Endothelial cell of umbilical vein (primary cell): ENCODE data around the gene SDF4. TPM values are rescaled to one million over a fixed set of nuclear protein-coding genes. Genes with fewer than 3 reads are reported as not detected.

Experiments
- BruUV-seq: library from RNA; stranded (reverse); fragments of 400-500 nt; replicated peaks from 2 replicates; lab custom pipeline; 2021; lab: Mats Ljungman, UMichigan
- CTCF ChIA-PET: fragments of 300-600, 350-600 bp; sonication (Branson Sonifier 250); formaldehyde crosslinking; loops from one replicate; lab custom pipeline; 2021; ENCODE audit warnings: antibody characterized with exemption, inconsistent platforms; lab: Charles Lee
- POLR2A ChIA-PET: fragments of 300-600, 350-600 bp; sonication (Branson Sonifier 250); formaldehyde crosslinking; loops from one replicate; lab custom pipeline; 2021; ENCODE audit warnings: antibody characterized with exemption, inconsistent platforms; lab: Charles Lee
- DNase-seq: peaks from one replicate; pipeline ENCODE4 v3.0.0-alpha.2; 2011; ENCODE audit warnings: low read depth, low spot score
- FAIRE-seq: peaks from 2 replicates; lab custom pipeline; 2011; peaks lifted over from hg19 to GRCh38; lab: Jason Lieb, UNC
- H2AFZ ChIP-seq: 2 replicates; pipeline ENCODE4 v1.6.0; 2012; ENCODE audit warnings: low read depth, low read length, control low read depth, inconsistent platforms
- H3K27ac ChIP-seq: 2 replicates; pipeline ENCODE4 v1.5.1; 2011; ENCODE audit warnings: low read depth, mild to moderate bottlenecking, control low read depth, low read length, moderate library complexity; ENCODE audit not compliant: insufficient read depth
- H3K27me3 ChIP-seq, 2 experiments: 2 replicates each; pipeline versions ENCODE4 v1.6.0 to v1.6.1; 2011; ENCODE audit warnings: low read length in 2 of 2, mixed read lengths in 1 of 2; ENCODE audit not compliant: control insufficient read depth in 2 of 2, insufficient read depth in 2 of 2
- H3K36me3 ChIP-seq, 2 experiments: 2 replicates in 1 of 2; 3 replicates in 1 of 2; pipeline ENCODE4 v1.5.1; 2011; ENCODE audit warnings: low read length in 2 of 2, mild to moderate bottlenecking in 1 of 2, moderate library complexity in 1 of 2; ENCODE audit not compliant: control insufficient read depth in 2 of 2, insufficient read depth in 2 of 2; ENCODE audit errors: extremely low read depth in 1 of 2
- H3K4me1 ChIP-seq: 3 replicates; pipeline ENCODE4 v1.5.1; 2011; ENCODE audit warnings: mild to moderate bottlenecking, low read length; ENCODE audit not compliant: control insufficient read depth, insufficient read depth; ENCODE audit errors: extremely low read depth
- H3K4me2 ChIP-seq: 2 replicates; pipeline ENCODE4 v1.6.1; 2011; ENCODE audit warnings: low read length, control low read depth, mixed read lengths; ENCODE audit not compliant: insufficient read depth
- H3K4me3 ChIP-seq, 3 experiments: fragments of 200-600 bp in 1 of 3; sonication (generic), shearing (Covaris generic) in 1 of 3; replicated peaks in 1 of 3; 2 replicates each; pipeline ENCODE4 v1.5.1; 2011 to 2016; ENCODE audit warnings: control low read depth in 3 of 3, low read length in 3 of 3, mild to moderate bottlenecking in 2 of 3, inconsistent platforms in 1 of 3, low read depth in 1 of 3, moderate library complexity in 1 of 3; ENCODE audit not compliant: insufficient read depth in 1 of 3
- H3K79me2 ChIP-seq: 2 replicates; pipeline ENCODE4 v1.6.0; 2012; ENCODE audit warnings: low read length, inconsistent platforms; ENCODE audit not compliant: control insufficient read depth, insufficient read depth
- H3K9ac ChIP-seq: replicated peaks from 2 replicates; pipeline ENCODE3; 2011; ENCODE audit warnings: low read length, control low read depth; ENCODE audit not compliant: insufficient read depth; ENCODE audit errors: extremely low read depth
- H3K9me1 ChIP-seq: replicated peaks from 3 replicates; pipeline ENCODE4 v1.6.0; 2011; ENCODE audit warnings: mild to moderate bottlenecking, low read length; ENCODE audit not compliant: control insufficient read depth, insufficient read depth; ENCODE audit errors: extremely low read depth
- H3K9me3 ChIP-seq: replicated peaks from 2 replicates; pipeline ENCODE4 v1.5.1; 2012; ENCODE audit warnings: low read length, inconsistent platforms; ENCODE audit not compliant: control insufficient read depth, insufficient read depth
- H4K20me1 ChIP-seq: replicated peaks from 2 replicates; pipeline ENCODE3; 2011; ENCODE audit warnings: mild to moderate bottlenecking, low read length; ENCODE audit not compliant: control insufficient read depth, insufficient read depth; ENCODE audit errors: extremely low read depth
- CTCF ChIP-seq, 2 donors: IDR thresholded peaks; 1 replicate in 1 of 2; 2 replicates in 1 of 2; pipeline ENCODE4 v1.5.1; 2011; ENCODE audit warnings: low read length in 2 of 2, mild to moderate bottlenecking in 2 of 2, moderate library complexity in 2 of 2, control low read depth in 1 of 2, inconsistent platforms in 1 of 2, low read depth in 1 of 2; ENCODE audit not compliant: insufficient read depth in 1 of 2; ENCODE audit errors: extremely low read depth in 1 of 2
- EZH2 ChIP-seq: IDR thresholded peaks from 2 replicates; pipeline ENCODE4 v1.6.1; 2012; ENCODE audit warnings: borderline replicate concordance, low read depth, mild to moderate bottlenecking, moderate library complexity, low read length, inconsistent platforms; ENCODE audit not compliant: severe bottlenecking
- FOS ChIP-seq: IDR thresholded peaks from 2 replicates; pipeline ENCODE4 v1.6.1; 2011; ENCODE audit warnings: mild to moderate bottlenecking, low read length, moderate library complexity, borderline replicate concordance; ENCODE audit not compliant: insufficient read depth
- GATA2 ChIP-seq: IDR thresholded peaks from 2 replicates; pipeline ENCODE4 v1.7.0; 2011; ENCODE audit warnings: low read depth, mild to moderate bottlenecking, moderate library complexity, mixed read lengths, low read length; ENCODE audit not compliant: insufficient read length, insufficient read depth
- JUN ChIP-seq: IDR thresholded peaks from 2 replicates; pipeline ENCODE4 v1.6.1; 2011; ENCODE audit warnings: borderline replicate concordance, low read depth; ENCODE audit not compliant: insufficient read length, insufficient read depth
- MAX ChIP-seq: IDR thresholded peaks from 2 replicates; pipeline ENCODE4 v1.6.1; 2011; ENCODE audit not compliant: insufficient read depth, insufficient read length
- MYC ChIP-seq: IDR thresholded peaks from one replicate; pipeline ENCODE4 v1.6.1; 2011; ENCODE audit warnings: mild to moderate bottlenecking, low read depth, low read length
- POLR2A ChIP-seq: IDR thresholded peaks from 2 replicates; pipeline ENCODE4 v1.6.1; 2012; ENCODE audit warnings: low read depth, mild to moderate bottlenecking, control low read depth, low read length
- POLR2AphosphoS5 ChIP-seq: IDR thresholded peaks from 2 replicates; pipeline ENCODE4 v1.6.1; 2012; ENCODE audit warnings: low read depth, mild to moderate bottlenecking, control low read depth, low read length, moderate library complexity; ENCODE audit not compliant: insufficient read depth
- dilution Hi-C: fragments of 300-500 bp; cut with MboI; formaldehyde crosslinking; loops from one replicate; pipeline ENCODE4 v1.15.0; 2019; ENCODE audit warnings: low sequenced_read_pairs; ENCODE audit not compliant: extremely low pct_ligation_motif_present
- intact Hi-C: fragments of 100-400 bp; cut with micrococcal nuclease; formaldehyde crosslinking; loops from one replicate; pipeline ENCODE4 v1.10.0; 2022
- polyA plus RNA-seq, 4 experiments: library from polyadenylated mRNA; depleted of rRNA in 3 of 4; stranded (reverse) in 3 of 4; unstranded in 1 of 4; fragments of >200 nt; gene quantifications; 2 replicates each; pipeline versions ENCODE4 v1.2.1 to v1.2.3, GENCODE V29; 2011 to 2012; ENCODE audit warnings: missing spikeins in 1 of 4
- total RNA-seq: library from RNA; stranded (reverse); gene quantifications from 2 replicates; pipeline ENCODE4 v1.2.3, GENCODE V29; 2021

The SDF4 gene
- total and polyA plus RNA-seq, 2 donors (not counting 3 experiments of a cell fraction or from before 2014, with no cell fraction given), result 175 to 185 TPM

GRCh38 chr1:1262758-1263157, 31.0 kb upstream of the SDF4 start:
- POLR2A ChIA-PET, result no interaction called here
- Histone ChIP-seq H3K36me3 (peaks cover 9 to 37% of the 10 kb centered on the region in 2 experiments), H3K4me3 (no peak overlapping the region), H3K4me2 (no peak overlapping the region), H3K9me3 (no peaks in the 10 kb centered on the region), H4K20me1 (no peaks in the 10 kb centered on the region), H3K4me1 (peaks cover 24% of the 10 kb centered on the region), H3K27ac (no peak overlapping the region), H2AFZ (no peak overlapping the region), H3K79me2 (peaks cover 28% of the 10 kb centered on the region), H3K27me3 (no peaks in the 10 kb centered on the region), H3K9me1 (no peaks in the 10 kb centered on the region), H3K9ac (no peak overlapping the region)
- dilution Hi-C loops, result no loop called here
- no TSS peak for BruUV-seq
- no peak for FAIRE-seq
- CTCF ChIA-PET, result interaction anchor here (4.6 kb wide), 1 partner anchor 141 kb away, joined by 25 read pairs; no protein-coding TSS in a partner anchor
- no peak for DNase-seq
- intact Hi-C loops, result no loop called here
- no peak for TF ChIP-seq CTCF (IDR thresholded peaks at IDR 0.05; ENCODE audit: extremely low read depth in 1 of 2, insufficient read depth in 1 of 2, low read depth in 1 of 2, low read length in 2 of 2)
- no peak for TF ChIP-seq GATA2
- no peak for TF ChIP-seq JUN
- no peak for TF ChIP-seq MYC
- TF ChIP-seq MAX, result no peak
- no peak for TF ChIP-seq FOS
- no peak for TF ChIP-seq EZH2
- no peak for TF ChIP-seq POLR2A
- TF ChIP-seq POLR2AphosphoS5, result no peak
